ENCODE data around the gene VSTM2L.

Gene VSTM2L

GRCh38 chr20:37879843-37880242 lies 23.1 kb upstream of the VSTM2L start:
- no peak for DNase-seq

GRCh38 chr20:37880726-37881591 lies 22.0 kb upstream of the VSTM2L start:
- DNase-seq: no peak

GRCh38 chr20:37881601-37882343 lies 21.2 kb upstream of the VSTM2L start:
- DNase-seq: no peak

GRCh38 chr20:37882961-37883712 lies 19.8 kb upstream of the VSTM2L start:
- DNase-seq: no peak

- DNase-seq: no peak
Measured at GRCh38 chr20:37885042-37885441, 17.9 kb upstream of the VSTM2L start.

GRCh38 chr20:37885593-37886503 lies 17.1 kb upstream of the VSTM2L start:
- no peak for DNase-seq

DNA sequence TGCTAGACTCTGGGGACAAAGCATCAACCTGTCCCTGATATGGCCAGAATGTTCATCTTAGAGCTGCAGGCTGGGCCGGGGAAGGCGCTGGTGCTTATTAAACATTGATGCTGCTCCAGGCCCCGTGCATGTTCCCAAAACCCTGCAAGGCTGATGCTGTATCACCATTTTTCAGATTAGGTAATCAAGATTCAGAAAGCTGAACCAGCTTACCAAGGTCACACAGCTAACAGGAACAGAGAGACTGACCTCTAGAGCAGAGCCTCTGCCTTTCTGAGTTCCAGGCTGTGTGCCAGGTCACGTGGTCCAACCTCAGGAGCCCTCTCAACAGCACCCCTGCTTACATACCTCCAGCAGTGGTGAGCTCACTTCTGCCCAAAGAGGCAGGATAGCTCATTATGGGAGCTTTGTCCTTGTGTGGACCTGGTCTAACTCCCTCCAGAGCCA lies 16.1 kb upstream of the VSTM2L start:
- DNase-seq: no peak

DNA sequence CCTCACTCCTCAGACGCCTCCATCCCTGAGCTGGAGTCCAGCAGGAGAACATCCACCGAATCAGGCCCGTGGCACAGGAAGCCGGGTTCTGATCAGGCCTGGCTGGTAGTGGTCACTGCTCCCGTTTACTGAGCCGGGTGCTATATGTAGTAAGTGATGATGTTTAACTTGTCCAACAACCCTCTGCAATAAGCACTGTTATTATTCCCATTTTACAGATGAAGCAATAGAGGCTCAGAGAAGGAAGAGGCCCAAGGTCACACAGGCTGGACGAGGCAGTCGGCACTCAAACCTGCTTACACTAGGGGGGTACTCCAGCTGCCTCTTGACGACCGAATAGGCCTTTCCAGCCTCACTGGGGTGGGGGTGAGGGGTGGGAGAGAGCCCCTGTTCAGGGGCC lies 14.3 kb upstream of the VSTM2L start:
- no peak for DNase-seq

DNA sequence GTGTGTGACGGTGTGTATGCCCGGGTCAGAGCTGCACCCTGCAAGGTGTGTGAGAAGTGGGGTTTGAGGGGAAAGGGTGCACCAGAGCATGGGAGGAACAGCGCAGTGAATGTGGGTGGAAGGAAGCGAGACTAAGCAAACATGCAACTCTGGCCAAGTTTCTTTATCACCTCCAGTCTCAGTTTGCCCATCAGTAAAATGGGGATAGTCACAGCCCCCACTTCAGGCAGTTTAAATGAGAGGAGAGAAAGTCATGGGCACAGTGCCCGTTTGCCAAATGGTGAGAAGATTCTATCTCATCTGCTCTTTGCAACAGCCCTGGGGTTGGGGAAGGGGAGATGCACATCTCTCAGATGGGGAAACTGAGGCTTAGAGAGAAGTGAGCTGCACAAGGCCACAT lies 12.8 kb upstream of the VSTM2L start:
- no peak for DNase-seq

GRCh38 chr20:37890643-37891042 lies 12.3 kb upstream of the VSTM2L start:
- no peak for DNase-seq

DNA sequence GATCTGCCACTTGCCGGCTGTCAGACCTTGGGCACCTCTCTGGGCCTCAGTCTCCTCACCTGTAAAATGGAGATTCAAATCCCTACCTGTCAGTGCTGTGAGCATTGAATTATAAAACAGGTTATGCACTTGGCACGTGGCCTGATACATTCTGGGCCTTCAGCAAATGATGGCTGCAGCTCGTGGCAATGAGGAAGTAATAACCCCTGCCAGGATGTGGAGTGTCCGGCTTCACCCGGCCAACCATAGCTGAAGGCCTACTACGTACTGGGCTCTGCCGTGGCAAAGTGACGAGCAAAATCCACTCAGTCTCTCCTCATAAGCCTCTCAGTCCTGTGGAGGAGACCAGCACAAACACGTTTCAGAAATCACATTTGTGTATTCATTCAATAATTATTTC lies 10.9 kb upstream of the VSTM2L start:
- DNase-seq: no peak

DNA sequence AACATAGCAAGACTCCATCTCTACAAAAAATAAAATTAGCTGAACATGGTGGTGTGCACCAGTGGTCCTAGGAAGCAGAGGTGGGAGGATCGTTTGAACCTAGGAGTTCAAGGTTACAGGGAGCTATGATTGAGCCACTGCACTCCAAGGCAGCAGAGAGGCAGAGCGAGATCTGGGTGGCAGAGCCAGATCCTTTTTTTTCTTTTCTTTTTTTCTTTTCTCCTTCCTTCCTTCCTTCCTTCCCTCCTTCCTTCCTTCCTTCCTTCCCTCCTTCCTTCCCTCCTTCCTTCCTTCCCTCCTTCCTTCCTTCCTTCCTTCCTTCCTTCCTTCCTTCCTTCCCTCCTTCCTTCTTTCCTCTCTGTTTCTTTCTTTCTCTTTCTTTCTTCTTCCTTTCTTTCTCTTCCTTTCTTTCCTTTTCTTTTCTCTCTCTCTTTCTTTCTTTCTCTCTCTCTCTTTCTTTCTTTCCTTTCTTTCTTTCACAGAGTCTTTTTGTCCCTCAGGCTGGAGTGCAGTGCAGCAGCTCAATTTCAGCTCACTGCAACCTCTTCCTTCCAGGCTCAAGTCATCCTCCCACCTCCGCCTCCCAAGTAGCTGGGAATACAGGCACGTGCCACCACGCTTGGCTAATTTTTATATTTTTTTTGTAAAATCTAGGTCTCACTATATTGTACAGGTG lies 9.2 kb upstream of the VSTM2L start:
- no peak for DNase-seq

- no peak for DNase-seq
Measured at GRCh38 chr20:37894454-37894853, 8.5 kb upstream of the VSTM2L start.

DNA sequence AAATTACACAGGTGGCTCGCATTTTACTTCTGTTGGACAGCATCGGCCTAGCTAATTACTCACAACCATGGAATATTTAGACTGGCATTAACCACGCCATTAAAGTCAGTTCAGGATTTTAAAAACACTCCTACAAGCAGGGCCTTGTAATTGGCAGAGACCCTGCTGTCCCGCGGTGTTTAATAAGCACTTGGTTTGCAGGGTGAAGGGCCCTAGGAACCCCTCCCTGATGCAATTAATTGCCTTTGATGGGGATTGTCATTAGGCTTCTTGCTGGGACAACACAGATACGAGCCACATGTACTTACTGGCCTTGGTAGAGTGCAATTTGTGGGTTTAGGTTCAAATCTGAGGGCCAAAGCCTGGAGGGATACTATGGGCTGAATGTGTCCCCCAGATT lies 7.8 kb upstream of the VSTM2L start:
- DNase-seq: no peak

DNA sequence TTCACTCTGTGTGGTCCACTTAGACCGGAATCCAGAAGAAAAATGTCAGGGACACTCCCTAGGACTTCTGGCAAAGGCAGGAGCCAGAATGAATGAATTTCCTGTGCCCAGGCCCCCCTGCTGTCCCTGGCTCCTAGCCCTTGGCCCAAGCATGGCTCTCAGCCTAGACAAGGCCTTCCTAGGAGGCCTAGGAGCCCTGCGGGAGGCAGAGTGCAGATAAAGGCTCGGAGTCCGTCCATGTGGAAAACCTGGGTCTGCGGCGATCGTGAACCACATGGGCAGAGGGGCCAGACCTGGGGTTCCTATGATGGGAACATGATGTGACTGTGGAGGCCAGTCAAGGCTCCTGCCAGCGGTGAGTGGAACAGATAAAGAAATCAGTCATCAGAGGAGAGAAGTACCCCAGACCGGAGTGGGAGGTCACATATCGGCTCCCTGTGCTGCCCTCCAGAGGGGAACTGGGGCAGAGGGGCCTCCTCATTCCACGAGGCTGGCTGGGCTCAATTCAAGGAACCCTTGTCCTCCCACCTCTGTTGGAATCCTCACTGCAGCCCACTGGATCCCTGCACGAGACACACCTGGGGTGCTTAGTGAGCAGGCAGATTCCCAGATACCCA lies 5.9 kb upstream of the VSTM2L start:
- no peak for DNase-seq

- no peak for DNase-seq
Measured at GRCh38 chr20:37898233-37899104, 4.5 kb upstream of the VSTM2L start.

DNA sequence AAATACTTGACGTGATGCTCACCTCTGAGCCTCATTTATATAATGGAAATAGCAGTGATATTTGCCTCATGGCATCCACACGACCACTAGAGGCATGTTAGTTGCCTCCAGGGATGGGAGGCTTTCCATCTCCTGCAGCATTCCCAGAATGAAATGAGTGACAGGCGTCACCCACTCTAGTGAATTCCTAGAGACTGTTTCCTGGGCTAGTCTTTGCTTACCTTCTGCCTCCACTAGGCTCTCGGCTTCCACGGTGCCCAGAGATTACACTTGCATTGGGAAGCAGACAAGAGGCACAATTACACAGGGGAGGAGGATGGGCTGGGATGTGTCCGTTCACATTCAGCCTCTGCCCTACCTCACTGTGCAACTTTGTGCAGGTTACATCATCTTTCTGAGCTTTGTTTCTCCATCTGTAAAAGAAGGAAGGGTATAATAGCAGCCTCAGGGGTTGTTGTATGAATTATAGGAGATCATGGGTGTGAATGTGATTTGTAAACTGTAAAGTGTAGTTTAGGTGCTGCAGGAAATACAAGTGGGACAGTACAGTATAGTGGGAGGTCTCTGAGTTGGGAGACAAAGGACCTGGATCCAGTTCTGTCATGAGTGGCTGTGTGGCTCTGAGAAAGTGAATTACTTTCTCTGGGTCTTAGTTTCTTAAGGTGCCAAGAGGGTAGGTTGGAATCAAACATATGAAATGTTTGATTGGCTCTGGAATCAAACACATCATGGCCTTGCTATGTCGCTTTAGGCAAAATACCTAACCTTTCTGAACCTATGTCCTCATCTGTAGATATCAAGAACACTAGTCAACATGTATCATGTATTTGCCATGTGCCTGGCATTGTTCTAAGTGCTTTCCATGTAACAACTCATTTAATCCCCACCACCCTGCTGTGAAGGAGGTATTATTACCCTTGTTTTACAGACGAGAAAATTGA lies 3.6 kb upstream of the VSTM2L start:
- DNase-seq: no peak

DNA sequence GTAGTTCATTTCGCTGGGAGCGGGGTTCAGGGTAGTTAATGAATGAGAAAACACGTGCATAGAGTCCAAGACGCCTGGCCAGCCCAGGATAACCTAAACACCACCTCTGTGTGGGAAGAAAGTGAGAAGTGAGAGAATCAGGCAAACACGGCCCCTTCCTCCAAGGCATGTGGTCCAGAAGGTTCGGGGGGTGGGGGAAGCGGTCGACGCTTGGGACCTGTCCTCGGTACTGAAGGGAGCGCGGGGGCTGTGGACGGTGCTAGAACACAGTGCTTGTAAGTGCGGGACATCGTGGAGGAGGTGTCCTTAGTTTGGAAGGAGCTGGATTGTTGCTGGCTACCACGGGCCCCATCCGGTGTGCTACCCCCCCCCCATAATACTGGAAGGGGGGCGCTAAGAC lies 1.7 kb upstream of the VSTM2L start:
- DNase-seq: no peak

Measured in CD4-positive, alpha-beta T cell treated with Interleukin-6 for 4 hours (primary cell).